HepG2 (cell line): Measurements from ENCODE around the gene BRIP1. TPM values are rescaled to one million over a fixed set of nuclear protein-coding genes. Genes with fewer than 3 reads are reported as not detected.

ENCODE experiments used
- ATAC-seq: fragments of 200-7000 bp; cut with Tn5 transposase; 3 replicates; pipeline ENCODE4 v1.9.1; 2020; ENCODE audit warnings: mild to moderate bottlenecking, moderate library complexity
- BruUV-seq: library from RNA; stranded (reverse); fragments of 400-500 nt; replicated peaks from 2 replicates; lab custom pipeline; 2021; lab: Mats Ljungman, UMichigan
- CTCF ChIA-PET: fragments of 300-600 bp; formaldehyde crosslinking; extraction: SDS; loops from one replicate; lab custom pipeline; 2021; ENCODE audit warnings: low total read pairs, inconsistent platforms, low intra/inter-chr PET ratio; lab: Yijun Ruan, JAX
- POLR2A ChIA-PET: fragments of 350-600 bp; sonication (Branson Sonifier 250); formaldehyde crosslinking; loops from one replicate; lab custom pipeline; 2020; ENCODE audit warnings: antibody characterized with exemption, inconsistent platforms; lab: Yijun Ruan, JAX
- DNase-seq: peaks from one replicate; pipeline ENCODE4 v3.0.0-alpha.2; 2015; ENCODE audit warnings: low spot score
- FAIRE-seq: peaks from 3 replicates; lab custom pipeline; 2011; peaks lifted over from hg19 to GRCh38; lab: Jason Lieb, UNC
- H2AFZ ChIP-seq: one replicate; pipeline ENCODE4 v1.6.1; 2011; ENCODE audit warnings: low read length, inconsistent platforms
- H3K27ac ChIP-seq: fragments of 300-600 bp; 3 replicates; pipeline ENCODE4 v1.8.0; 2011; ENCODE audit warnings: mixed run types, mild to moderate bottlenecking, mixed read lengths, low read length, inconsistent platforms; ENCODE audit not compliant: insufficient read depth; ENCODE audit errors: extremely low read length
- H3K27me3 ChIP-seq, 2 experiments: fragments of 200-600 bp in 1 of 2; 2 replicates in 1 of 2; 3 replicates in 1 of 2; pipeline versions ENCODE4 v1.6.0 to v1.8.0; 2011; ENCODE audit warnings: low read length in 2 of 2, mild to moderate bottlenecking in 2 of 2, moderate library complexity in 2 of 2, inconsistent platforms in 1 of 2; ENCODE audit not compliant: insufficient read depth in 2 of 2, control insufficient read depth in 1 of 2
- H3K36me3 ChIP-seq, 2 experiments: fragments of 200-600 bp in 1 of 2; replicated peaks in 1 of 2; 2 replicates in 1 of 2; 3 replicates in 1 of 2; pipeline versions ENCODE4 v1.5.1 to v1.8.0; 2011; ENCODE audit warnings: low read length in 2 of 2, inconsistent platforms in 1 of 2; ENCODE audit not compliant: insufficient read depth in 2 of 2, control insufficient read depth in 1 of 2
- H3K4me1 ChIP-seq: 2 replicates; pipeline ENCODE4 v1.5.1; 2012; ENCODE audit warnings: low read length, inconsistent platforms; ENCODE audit not compliant: insufficient read depth
- H3K4me2 ChIP-seq: 2 replicates; pipeline ENCODE4 v1.6.0; 2011; ENCODE audit warnings: low read depth, low read length, inconsistent platforms
- H3K4me3 ChIP-seq, 3 experiments: fragments of 200-600 bp in 1 of 3; sonication (generic), shearing (Covaris generic) in 1 of 3; replicated peaks in 1 of 3; 2 replicates each; pipeline ENCODE4 v1.5.1; 2011 to 2016; ENCODE audit warnings: low read length in 3 of 3, inconsistent platforms in 2 of 3, low read depth in 2 of 3, mild to moderate bottlenecking in 2 of 3, control low read depth in 1 of 3, mixed read lengths in 1 of 3; ENCODE audit not compliant: insufficient read depth in 1 of 3
- H3K79me2 ChIP-seq: one replicate; pipeline ENCODE4 v1.6.1; 2011; ENCODE audit warnings: low read length, inconsistent platforms; ENCODE audit not compliant: insufficient read depth
- H3K9ac ChIP-seq: 2 replicates; pipeline ENCODE4 v1.6.0; 2011; ENCODE audit warnings: mild to moderate bottlenecking, low read depth, low read length, inconsistent platforms; ENCODE audit not compliant: insufficient read depth
- H3K9me3 ChIP-seq: 2 replicates; pipeline ENCODE4 v1.5.1; 2012; ENCODE audit warnings: mild to moderate bottlenecking, low read length
- H4K20me1 ChIP-seq: 2 replicates; pipeline ENCODE4 v1.6.0; 2011; ENCODE audit warnings: inconsistent platforms, mild to moderate bottlenecking, low read length, moderate library complexity; ENCODE audit not compliant: insufficient read depth
- ATF7 ChIP-seq, 2 experiments: fragments of 450-650 bp in 1 of 2; sonication (generic) in 1 of 2; formaldehyde crosslinking in 1 of 2; IDR thresholded peaks; 2 replicates each; pipeline versions ENCODE4 v1.4.0 to v1.6.1; 2016 to 2020; ENCODE audit warnings: antibody characterized with exemption in 1 of 2, mild to moderate bottlenecking in 1 of 2, missing genetic modification reagents in 1 of 2
- FOSL2 ChIP-seq: sonication (generic); formaldehyde crosslinking; IDR thresholded peaks from 2 replicates; pipeline ENCODE4 v1.4.0; 2020; ENCODE audit warnings: missing genetic modification reagents
- JUNB ChIP-seq: sonication (generic); formaldehyde crosslinking; IDR thresholded peaks from 2 replicates; pipeline ENCODE4 v1.8.0; 2022; ENCODE audit warnings: missing genetic modification reagents, mild to moderate bottlenecking, borderline replicate concordance
- KLF15 ChIP-seq: sonication (generic); formaldehyde crosslinking; IDR thresholded peaks from 2 replicates; pipeline ENCODE4 v1.8.1; 2023; ENCODE audit warnings: borderline replicate concordance, mild to moderate bottlenecking, inconsistent platforms, missing genetic modification reagents, mixed read lengths
- NFATC3 ChIP-seq: sonication (generic); formaldehyde crosslinking; IDR thresholded peaks from 2 replicates; pipeline ENCODE4 v1.5.1; 2020; ENCODE audit warnings: mild to moderate bottlenecking, missing genetic modification reagents
- POLR2AphosphoS2 ChIP-seq: IDR thresholded peaks from 2 replicates; pipeline ENCODE4 v1.6.1; 2011; ENCODE audit warnings: low read depth, low read length, improper control_type of control experiment
- RERE ChIP-seq: IDR thresholded peaks from 2 replicates; pipeline ENCODE4 v1.6.1; 2016; ENCODE audit warnings: low read depth, missing genetic modification reagents, missing compliant biosample characterization
- RFX5 ChIP-seq: IDR thresholded peaks from 2 replicates; pipeline ENCODE4 v1.6.1; 2011; ENCODE audit warnings: low read depth, low read length, improper control_type of control experiment
- SP2 ChIP-seq: sonication (generic); formaldehyde crosslinking; IDR thresholded peaks from 2 replicates; pipeline ENCODE4 v1.5.1; 2020; ENCODE audit warnings: mild to moderate bottlenecking, missing genetic modification reagents
- SP5 ChIP-seq: IDR thresholded peaks from 2 replicates; pipeline ENCODE4 v1.6.1; 2016; ENCODE audit warnings: low read depth, borderline replicate concordance
- ZNF136 ChIP-seq: sonication (generic); formaldehyde crosslinking; IDR thresholded peaks from 2 replicates; pipeline ENCODE4 v1.8.1; 2022; ENCODE audit warnings: low read depth, mild to moderate bottlenecking, moderate library complexity, missing genetic modification reagents
- ZNF557 ChIP-seq: sonication (generic); formaldehyde crosslinking; IDR thresholded peaks from 2 replicates; pipeline ENCODE4 v1.4.0; 2020; ENCODE audit warnings: missing genetic modification reagents
- in situ Hi-C: cut with HindIII; loops from 2 replicates; pipeline ENCODE4 v1.10.0; 2017; ENCODE audit warnings: low pct_unique_long_range_greater_than_20kb; ENCODE audit not compliant: extremely low pct_ligation_motif_present
- intact Hi-C: fragments of 100-400 bp; cut with micrococcal nuclease; formaldehyde crosslinking; loops from one replicate; pipeline ENCODE4 v1.10.0; 2022; ENCODE audit not compliant: unreplicated experiment
- polyA plus RNA-seq, 8 experiments: library from polyadenylated mRNA; depleted of rRNA in 3 of 8; stranded (reverse) in 7 of 8; unstranded in 1 of 8; fragments of >200 nt; fragmentation: Illumina TruSeq in 4 of 8; extraction: Trizol in 4 of 8; gene quantifications; 2 replicates each; pipeline versions ENCODE4 v1.2.1 to v1.2.3, GENCODE V29; 2011 to 2016; ENCODE audit warnings: low read depth in 4 of 8, missing spikeins in 1 of 8, mixed read lengths in 1 of 8; ENCODE audit not compliant: insufficient read depth in 1 of 8
- total RNA-seq, 5 experiments: library from RNA; depleted of rRNA; stranded (reverse); fragments of >200 nt; fragmentation: Illumina TruSeq; extraction: Trizol; gene quantifications; 2 replicates each; pipeline ENCODE4 v1.2.3, GENCODE V29; 2016; ENCODE audit warnings: low read depth in 1 of 5
- TF ChIP-seq, protein P1 (sequence below): sonication (generic); formaldehyde crosslinking; IDR thresholded peaks from 2 replicates; pipeline ENCODE4 v1.8.1; 2023; ENCODE audit warnings: mild to moderate bottlenecking, missing genetic modification reagents
- TF ChIP-seq, protein P2 (sequence below): sonication (generic); formaldehyde crosslinking; IDR thresholded peaks from 2 replicates; pipeline ENCODE4 v1.5.0; 2020; ENCODE audit warnings: missing genetic modification reagents
- TF ChIP-seq, protein P3 (sequence below): sonication (generic); formaldehyde crosslinking; conservative IDR thresholded peaks from 2 replicates; pipeline ENCODE4 v1.4.0; 2020; ENCODE audit warnings: missing genetic modification reagents

Gene BRIP1
- total and polyA plus RNA-seq, 2 of the 13 experiments (the other 11 are each of a cell fraction or from before 2014, with no cell fraction given), result 3.8 to 27.7 TPM

DNA sequence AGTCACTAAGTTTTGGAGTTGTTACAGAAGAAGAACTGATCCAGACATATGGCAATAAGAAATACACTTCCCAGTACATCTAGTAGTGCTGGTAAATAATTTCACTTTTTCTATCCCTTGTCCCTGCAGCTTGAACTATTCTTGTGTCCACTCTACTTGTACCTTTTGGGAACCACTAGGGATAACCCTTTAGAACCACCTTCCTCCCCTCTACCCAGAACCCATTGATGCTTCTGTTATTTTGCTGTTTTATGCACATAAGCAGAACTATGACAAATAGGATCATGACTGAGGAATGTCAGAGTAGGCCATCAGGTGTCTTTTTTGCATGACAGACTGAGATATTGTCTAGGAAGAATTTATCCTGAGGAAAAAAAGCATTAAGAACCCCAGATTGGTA lies 125.1 kb downstream of the BRIP1 start:
- intact Hi-C loops, result no loop called here
- Histone ChIP-seq H4K20me1 (no peaks in the 10 kb centered on the region), H2AFZ (no peak overlapping the region), H3K79me2 (no peaks in the 10 kb centered on the region), H3K9ac (no peak overlapping the region), H3K4me2 (no peak overlapping the region), H3K4me3 (no peak overlapping the region), H3K27ac (no peak overlapping the region), H3K9me3 (no peaks in the 10 kb centered on the region), H3K4me1 (no peaks in the 10 kb centered on the region), H3K36me3 (peaks cover 4 to 21% of the 10 kb centered on the region in 2 experiments; a peak in 4 of 5 replicates)
- in situ Hi-C loops, result no loop called here
- CTCF ChIA-PET, result no interaction called here
- POLR2A ChIA-PET, result no interaction called here
- no TSS peak for BruUV-seq
- ATAC-seq (no peak), FAIRE-seq (no peak)
- no peak for TF ChIP-seq SP2 (CRISPR knock-in tag)
- TF ChIP-seq NFATC3, result no peak
- TF ChIP-seq, protein P1, sequence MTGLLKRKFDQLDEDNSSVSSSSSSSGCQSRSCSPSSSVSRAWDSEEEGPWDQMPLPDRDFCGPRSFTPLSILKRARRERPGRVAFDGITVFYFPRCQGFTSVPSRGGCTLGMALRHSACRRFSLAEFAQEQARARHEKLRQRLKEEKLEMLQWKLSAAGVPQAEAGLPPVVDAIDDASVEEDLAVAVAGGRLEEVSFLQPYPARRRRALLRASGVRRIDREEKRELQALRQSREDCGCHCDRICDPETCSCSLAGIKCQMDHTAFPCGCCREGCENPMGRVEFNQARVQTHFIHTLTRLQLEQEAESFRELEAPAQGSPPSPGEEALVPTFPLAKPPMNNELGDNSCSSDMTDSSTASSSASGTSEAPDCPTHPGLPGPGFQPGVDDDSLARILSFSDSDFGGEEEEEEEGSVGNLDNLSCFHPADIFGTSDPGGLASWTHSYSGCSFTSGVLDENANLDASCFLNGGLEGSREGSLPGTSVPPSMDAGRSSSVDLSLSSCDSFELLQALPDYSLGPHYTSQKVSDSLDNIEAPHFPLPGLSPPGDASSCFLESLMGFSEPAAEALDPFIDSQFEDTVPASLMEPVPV (CRISPR knock-in tag), result no peak
- TF ChIP-seq RFX5, result no peak
- TF ChIP-seq POLR2AphosphoS2, result no peak
- TF ChIP-seq KLF15, result no peak
- TF ChIP-seq SP5 (CRISPR knock-in tag), result no peak
- no peak for TF ChIP-seq RERE (CRISPR knock-in tag)
- no peak for TF ChIP-seq ZNF136
- TF ChIP-seq ATF7 (IDR thresholded peaks at IDR 0.05), result no peak
- no peak for TF ChIP-seq ATF7 (CRISPR knock-in tag; IDR thresholded peaks at IDR 0.05)
- no peak for TF ChIP-seq ZNF557 (CRISPR knock-in tag)
- TF ChIP-seq JUNB (CRISPR knock-in tag), result no peak
- TF ChIP-seq FOSL2, result no peak
- TF ChIP-seq, protein P2, sequence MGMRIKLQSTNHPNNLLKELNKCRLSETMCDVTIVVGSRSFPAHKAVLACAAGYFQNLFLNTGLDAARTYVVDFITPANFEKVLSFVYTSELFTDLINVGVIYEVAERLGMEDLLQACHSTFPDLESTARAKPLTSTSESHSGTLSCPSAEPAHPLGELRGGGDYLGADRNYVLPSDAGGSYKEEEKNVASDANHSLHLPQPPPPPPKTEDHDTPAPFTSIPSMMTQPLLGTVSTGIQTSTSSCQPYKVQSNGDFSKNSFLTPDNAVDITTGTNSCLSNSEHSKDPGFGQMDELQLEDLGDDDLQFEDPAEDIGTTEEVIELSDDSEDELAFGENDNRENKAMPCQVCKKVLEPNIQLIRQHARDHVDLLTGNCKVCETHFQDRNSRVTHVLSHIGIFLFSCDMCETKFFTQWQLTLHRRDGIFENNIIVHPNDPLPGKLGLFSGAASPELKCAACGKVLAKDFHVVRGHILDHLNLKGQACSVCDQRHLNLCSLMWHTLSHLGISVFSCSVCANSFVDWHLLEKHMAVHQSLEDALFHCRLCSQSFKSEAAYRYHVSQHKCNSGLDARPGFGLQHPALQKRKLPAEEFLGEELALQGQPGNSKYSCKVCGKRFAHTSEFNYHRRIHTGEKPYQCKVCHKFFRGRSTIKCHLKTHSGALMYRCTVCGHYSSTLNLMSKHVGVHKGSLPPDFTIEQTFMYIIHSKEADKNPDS, result no peak
- TF ChIP-seq, protein P3, sequence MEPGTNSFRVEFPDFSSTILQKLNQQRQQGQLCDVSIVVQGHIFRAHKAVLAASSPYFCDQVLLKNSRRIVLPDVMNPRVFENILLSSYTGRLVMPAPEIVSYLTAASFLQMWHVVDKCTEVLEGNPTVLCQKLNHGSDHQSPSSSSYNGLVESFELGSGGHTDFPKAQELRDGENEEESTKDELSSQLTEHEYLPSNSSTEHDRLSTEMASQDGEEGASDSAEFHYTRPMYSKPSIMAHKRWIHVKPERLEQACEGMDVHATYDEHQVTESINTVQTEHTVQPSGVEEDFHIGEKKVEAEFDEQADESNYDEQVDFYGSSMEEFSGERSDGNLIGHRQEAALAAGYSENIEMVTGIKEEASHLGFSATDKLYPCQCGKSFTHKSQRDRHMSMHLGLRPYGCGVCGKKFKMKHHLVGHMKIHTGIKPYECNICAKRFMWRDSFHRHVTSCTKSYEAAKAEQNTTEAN (CRISPR knock-in tag), result no peak
- TF ChIP-seq, all 625 proteins: peak for 0
- DNase-seq, result no peak
- no peaks in the 10 kb centered on the region for H3K27me3 ChIP-seq
